ENCODE data around the gene OGFOD3.
"Not testable (repeated sequence)": the region's sequence is repeated elsewhere in the genome, so short reads cannot be mapped to it uniquely, and the experiment has no call there.

The OGFOD3 gene

DNA sequence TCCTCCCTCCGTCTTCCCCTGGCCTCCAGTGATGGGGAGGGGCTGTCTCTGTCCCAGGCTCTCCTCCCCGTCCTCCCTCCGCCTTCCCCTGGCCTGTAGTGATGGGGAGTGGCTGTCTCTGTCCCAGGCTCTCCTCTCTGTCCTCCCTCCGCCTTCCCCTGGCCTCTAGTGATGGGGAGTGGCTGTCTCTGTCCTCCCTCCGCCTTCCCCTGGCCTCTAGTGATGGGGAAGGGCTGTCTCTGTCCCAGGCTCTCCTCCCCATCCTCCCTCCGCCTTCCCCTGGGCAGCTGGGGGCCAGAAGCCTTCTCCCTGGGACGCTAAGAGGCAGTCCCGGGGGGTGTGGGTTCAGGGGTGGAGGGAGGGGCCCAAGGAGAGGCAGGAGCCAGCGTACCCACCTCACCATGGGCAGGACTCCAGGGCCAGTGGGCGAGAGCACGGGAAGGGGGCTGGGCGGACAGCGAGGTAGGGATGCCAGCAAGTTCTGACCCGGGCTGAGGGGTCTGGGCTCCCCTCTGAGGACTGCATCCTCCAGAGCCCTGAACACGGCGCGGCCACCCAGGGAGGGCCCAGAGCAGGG lies 32.0 kb downstream of the OGFOD3 start:
- DNase-seq, result no peak

DNA sequence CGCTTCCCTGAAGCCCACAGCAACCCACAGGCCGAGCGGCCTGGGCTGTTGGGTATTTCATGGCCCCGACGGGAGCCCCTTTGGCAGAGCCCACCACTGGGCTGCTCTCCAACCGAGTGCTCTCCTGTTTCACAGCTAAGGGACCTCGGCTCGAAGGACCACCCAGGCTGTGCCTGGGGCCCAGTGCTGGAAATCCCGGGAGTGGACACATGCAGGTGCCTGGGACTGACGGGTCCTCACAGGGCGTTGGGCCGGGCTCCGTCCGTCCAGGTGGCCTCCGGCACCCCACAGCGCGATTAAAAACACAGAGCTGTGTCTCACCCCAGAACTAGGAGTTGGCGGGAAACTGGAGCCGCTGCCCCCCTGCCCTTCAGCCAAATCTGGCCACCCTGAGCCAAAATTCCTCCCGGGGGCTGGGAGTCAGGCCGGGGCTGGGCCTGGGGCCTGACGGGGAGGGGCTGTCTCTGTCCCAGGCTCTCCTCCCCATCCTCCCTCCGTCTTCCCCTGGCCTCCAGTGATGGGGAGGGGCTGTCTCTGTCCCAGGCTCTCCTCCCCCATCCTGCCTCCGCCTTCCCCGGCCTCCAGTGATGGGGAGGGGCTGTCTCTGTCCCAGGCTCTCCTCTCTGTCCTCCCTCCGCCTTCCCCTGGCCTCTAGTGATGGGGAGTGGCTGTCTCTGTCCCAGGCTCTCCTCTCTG lies 32.7 kb downstream of the OGFOD3 start:
- no peak for DNase-seq

DNA sequence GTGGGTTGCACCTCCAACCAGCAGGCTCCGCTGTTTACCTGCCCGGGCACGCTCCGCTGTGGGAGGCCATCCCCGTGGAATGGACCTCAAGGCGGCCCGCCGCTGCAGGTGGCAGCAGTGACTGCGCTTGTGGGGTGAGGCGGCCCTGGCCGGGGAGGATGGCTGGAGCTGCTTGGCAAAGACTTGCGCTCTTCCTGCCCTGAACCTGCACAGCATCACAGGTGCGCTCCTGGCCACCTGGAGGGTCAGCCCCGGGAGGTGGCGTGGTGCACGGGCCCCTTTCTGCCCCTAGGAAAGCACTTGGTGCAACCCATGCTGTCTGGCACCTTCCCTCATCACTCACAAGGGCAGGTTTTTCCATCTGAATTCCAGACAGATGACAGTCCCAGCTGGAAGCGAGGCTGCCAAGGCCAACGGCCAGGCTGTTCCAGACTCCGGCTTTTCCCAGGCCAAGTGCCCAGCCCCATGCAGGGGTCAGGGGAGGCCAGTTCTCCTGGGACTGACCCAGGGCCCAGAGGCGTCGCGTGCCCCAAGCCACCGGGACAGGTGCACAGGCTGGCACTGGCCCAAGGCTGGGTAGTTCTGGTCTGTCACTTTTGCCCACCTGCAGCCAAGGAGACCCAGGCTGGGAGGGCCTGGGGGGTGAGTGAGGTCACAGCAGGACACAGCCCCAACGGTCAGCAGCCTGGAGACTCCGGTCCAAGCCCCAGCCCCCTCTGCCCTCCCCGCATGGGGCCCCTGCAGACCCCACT lies 33.5 kb downstream of the OGFOD3 start:
- peak; percentile 93 for DNase-seq

DNA sequence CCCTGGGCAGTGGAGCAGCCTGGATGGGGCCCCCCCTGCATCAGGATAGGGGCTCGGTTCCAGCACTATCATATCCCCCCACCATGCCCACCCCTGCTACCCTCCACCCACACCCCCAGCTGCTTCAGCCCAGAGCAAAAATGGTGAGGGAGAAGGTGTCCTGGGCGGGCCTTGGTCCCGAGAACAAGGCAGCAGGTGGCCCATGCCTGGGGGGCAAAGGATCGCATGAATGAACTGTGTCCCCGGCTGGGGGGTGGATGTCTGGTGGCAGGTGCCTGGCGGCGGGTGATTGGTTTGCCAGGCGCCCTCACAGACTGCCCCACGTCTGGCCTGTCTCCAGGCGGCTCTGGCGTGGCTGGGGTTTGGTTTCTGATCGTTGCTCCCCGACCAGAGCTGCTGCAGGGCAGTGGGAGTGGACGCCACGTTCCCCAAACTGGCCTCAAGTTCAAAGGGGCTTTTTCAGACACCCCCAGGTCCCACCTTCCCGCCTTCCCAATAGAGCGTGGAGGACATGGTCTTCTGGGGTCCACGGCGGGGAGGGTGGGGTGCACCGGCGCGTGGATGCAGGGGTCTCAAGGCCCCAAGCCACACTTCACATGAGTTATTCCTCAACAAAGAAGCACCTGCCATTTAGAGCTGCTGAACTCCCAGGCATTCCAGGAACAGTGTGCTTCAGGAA lies 34.2 kb downstream of the OGFOD3 start:
- peak; percentile 67 for DNase-seq

DNA sequence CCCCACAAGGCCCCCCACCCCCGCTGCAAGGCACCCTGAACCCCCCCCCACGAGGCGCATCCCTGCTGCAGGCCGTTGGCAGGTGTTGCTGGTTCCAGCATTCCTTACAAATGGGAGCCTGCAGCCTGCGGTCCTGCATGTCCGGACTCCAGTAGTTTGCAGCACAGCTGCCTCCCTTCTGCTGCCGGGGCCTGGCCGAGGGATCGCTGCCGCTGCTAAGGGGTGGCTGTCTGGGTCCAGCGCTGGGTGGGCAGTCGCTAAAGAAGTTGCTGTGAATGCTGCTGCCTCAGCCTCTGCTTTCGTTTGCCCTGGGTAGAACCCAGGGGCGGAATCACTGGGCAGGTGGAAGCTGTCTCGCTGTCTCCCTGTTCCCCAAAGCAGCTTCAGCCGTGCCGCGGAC lies 35.0 kb downstream of the OGFOD3 start:
- DNase-seq, result no peak

DNA sequence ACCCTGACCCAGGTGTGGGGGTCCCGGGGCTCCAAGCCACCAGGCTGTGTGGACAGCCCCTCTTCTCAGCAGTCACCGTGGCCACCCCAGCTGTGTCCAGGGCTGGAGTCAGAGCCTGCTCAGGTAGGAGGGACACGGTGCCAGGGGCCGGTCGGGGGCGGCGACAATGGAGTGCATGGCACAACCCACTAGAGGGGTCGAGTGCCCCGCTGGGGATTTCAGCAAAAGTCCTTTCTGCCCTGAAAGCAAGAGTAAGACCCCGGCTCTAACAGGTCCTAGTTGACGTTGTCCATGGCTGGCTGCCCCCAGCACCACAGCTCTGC lies 35.5 kb downstream of the OGFOD3 start:
- no peak for DNase-seq

DNA sequence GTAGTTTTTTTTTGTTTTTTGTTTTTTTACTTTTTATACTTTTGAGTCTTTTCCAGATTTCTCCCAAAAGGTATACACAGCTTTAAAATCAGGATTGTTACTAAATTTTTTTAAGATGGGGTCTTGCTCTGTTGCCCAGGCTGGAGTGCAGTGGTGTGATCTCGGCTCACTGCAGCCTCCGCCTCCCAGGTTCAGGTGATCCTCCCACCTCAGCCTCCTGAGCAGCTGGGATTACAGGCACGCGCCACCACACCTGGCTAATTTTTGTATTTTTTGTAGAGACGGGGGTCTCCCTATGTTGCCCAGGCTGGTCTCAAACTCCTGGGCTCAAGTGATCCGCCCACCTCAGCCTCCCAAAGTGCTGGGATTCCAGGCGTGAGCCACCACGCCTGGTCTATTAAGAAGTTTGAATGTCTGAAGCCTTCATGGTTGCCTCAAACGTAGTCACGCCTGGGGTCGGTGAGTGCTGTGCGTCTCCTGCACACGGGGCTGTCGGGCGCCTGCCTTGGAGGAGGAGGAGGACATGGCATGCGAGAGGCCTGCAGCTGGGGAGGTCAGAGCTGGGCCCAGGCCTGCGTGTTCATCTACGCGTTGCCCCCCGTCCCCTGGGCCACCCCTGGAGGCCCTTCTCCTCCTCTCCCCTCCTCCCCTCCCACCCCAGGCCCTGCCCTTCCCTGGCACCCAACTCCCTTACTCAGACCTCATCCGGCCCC lies 36.0 kb downstream of the OGFOD3 start:
- not testable (repeated sequence) for DNase-seq

DNA sequence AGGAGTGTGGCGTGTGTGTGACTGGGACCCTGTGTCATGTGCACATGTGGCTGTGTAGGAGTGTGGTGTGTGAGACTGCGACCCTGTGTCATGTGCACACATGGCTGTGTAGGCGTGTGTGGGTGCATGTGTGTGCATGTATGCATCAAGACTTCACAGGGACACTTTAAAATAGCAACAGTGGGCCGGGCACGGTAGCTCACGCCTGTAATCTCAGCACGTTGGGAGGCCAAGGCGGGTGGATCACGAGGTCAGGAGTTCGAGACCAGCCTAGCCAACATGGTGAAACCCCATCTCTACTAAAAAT lies 36.7 kb downstream of the OGFOD3 start:
- not testable (repeated sequence) for DNase-seq

DNA sequence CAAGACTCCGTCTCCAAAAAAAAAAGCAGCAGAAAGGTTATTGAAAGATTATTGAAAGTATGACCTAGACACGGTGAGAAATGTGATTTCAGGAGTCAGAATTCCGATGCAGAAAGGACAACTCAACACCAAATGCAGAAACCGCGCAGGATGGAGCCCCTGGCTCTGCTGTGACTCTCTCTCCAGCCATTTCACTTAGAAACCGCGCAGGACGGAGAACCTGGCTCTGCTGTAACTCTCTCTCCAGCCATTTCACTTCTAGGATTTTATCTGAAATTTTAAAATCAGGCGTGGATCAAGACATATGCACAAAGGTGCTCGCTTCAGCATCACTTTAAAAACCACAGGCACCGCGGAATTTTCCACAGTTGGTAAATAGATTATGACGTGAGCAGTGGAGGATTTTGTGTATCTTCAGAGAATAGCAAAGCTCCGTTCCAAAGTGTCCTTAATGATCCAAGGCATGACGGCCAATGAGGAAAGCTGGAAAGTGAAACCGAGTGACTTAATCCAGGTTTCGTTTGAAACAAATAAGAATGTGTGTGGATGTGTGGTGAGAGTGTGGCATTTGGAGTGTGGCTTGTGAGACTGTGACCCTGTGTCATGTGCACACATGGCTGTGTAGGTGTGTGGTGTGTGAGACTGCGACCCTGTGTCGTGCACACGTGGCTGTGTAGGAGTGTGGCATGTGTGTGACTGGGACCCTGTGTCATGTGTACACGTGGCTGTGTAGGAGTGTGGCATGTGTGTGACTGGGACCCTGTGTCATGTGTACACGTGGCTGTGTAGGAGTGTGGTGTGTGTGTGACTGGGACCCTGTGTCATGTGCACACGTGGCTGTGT lies 37.3 kb downstream of the OGFOD3 start:
- no peak for DNase-seq

DNA sequence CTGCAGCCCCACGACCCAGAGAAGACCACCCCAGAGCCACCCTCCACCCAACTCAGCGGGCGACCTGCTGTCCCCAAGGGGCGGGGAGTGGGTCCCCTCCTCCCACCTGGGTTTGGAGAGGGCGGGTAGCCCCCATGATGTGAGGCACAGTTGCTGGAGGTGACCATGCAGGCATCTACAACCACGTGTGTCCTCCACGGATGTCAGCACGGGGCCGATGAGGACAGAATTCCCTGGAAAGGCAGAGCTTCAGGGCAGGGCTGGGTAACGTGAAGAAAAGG lies 39.7 kb downstream of the OGFOD3 start:
- no peak for DNase-seq

DNA sequence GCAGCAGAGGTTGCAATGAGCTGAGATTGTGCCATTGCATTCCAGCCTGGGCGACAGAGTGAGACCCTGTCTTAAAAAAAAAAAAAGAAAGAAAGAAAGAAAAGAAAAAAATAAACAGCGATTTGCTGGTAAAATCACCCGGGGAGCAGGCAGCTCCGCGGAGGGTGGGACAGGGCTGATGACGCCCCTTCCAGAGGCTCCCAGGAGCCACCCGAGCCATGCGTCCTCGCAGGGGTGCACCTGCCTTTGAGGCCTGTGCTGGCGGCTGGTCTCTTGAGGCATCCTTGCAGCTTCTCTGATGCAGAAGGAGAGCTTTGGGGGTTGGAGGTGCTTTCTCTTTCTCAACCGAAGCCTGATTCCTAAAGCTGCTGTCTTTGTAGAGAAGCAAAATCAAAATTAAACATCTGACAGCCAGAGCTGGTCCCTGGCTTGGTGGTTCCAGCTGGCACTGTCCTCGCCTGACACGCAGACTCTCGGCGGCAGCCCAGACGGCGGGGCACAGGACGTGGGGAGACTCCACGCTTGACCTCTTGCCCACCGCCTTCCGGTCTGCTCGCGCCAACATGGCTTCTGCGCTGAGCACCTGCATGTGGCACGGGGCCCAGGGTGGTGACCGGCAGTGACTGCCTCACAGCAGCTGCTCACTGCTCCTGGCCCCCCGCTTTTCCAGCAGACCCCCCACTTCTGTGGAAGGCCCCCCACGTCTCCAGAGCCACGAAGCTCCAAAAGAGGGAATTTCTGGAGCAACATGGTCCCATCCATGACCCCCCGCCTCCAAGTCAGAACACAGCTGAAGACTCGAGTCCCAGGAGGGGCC lies 40.3 kb downstream of the OGFOD3 start:
- no peak for DNase-seq

DNA sequence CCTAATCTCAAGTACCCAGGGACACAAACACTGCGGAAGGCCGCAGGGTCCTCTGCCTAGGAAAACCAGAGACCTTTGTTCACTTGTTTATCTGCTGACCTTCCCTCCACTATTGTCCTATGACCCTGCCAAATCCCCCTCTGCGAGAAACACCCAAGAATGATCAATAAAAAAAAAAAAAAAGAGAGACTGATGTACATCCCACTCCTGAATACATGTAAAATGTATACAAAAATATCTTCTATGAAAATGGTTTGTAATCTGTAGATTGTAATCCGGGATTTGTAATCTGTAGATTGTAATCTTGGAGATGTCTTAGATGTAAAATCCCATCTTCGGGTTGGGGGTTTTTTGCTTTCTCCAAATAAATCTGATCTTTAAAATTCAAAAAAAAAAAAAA lies 41.1 kb downstream of the OGFOD3 start:
- DNase-seq, result not testable (repeated sequence)

DNA sequence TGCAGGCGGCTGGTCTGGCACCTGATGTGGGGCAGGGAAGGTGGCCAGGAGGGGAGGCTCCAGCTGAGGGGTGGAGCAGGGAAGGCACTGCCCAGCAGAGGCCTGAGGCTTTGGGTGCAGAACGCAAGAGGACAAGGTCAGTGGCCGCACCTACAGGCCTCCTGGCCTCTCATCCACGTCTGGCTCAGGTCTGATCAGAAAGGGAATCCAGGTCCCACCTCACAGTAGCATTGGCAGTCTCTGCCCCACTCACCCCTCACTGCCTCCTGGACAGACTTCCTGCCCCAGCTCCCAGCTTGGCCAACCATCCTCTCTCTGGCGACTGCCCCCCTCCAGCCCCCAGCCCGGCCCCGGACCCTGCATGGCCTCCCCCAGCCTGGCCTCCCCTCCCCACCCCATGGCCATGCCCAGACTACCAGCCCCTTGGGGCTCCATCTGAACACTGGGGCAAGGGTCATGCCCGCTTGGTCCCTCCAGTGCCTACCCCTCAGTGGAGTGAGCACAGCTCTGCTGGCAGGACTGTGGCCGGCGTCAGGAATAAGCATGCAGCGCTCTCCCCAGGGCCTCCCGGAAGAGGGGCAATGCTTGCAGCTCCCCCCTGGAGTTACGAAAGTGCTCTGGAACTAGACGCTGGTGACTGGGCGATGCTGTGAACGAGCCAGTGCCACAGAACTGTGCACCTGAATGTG lies 42.2 kb downstream of the OGFOD3 start:
- no peak for DNase-seq

DNA sequence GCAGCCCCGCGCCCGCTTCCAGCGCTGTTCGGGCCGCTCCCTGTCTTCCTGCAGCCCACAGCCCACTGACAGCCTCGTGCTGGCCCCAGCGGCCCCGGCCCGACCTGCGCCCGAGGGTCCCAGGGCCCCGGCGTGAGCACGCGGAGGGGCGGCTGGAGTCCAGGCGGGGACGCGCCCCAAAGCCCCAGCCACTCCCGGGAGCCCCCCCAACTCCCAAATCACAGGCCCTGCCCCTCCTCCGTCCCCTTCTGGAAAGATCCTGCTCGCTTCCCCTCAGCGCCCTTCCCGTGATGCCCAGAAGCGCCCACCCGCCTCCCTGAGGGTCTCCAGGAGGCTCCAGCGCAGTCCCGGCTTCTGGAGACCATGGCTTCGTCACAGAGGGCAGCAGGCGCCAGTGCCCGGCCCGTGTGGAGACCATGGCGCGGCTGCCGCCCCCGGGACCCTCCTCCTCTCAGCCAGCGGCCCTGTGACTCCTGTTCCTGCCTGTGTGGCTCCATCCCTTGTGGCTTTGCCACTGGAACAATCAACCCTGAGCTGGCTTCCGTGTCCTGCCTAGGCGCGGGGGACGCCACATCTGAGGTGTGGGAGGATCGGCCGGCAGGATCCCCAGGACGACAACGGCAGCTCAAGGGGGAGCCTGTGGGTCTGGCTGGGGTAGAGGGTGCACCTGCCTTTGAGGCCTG lies 42.9 kb downstream of the OGFOD3 start:
- no peak for DNase-seq

DNA sequence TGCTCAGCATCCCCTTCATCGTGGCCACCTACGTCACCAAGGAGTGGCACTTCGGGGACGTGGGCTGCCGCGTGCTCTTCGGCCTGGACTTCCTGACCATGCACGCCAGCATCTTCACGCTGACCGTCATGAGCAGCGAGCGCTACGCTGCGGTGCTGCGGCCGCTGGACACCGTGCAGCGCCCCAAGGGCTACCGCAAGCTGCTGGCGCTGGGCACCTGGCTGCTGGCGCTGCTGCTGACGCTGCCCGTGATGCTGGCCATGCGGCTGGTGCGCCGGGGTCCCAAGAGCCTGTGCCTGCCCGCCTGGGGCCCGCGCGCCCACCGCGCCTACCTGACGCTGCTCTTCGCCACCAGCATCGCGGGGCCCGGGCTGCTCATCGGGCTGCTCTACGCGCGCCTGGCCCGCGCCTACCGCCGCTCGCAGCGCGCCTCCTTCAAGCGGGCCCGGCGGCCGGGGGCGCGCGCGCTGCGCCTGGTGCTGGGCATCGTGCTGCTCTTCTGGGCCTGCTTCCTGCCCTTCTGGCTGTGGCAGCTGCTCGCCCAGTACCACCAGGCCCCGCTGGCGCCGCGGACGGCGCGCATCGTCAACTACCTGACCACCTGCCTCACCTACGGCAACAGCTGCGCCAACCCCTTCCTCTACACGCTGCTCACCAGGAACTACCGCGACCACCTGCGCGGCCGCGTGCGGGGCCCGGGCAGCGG lies 43.6 kb downstream of the OGFOD3 start:
- no peak for DNase-seq

DNA sequence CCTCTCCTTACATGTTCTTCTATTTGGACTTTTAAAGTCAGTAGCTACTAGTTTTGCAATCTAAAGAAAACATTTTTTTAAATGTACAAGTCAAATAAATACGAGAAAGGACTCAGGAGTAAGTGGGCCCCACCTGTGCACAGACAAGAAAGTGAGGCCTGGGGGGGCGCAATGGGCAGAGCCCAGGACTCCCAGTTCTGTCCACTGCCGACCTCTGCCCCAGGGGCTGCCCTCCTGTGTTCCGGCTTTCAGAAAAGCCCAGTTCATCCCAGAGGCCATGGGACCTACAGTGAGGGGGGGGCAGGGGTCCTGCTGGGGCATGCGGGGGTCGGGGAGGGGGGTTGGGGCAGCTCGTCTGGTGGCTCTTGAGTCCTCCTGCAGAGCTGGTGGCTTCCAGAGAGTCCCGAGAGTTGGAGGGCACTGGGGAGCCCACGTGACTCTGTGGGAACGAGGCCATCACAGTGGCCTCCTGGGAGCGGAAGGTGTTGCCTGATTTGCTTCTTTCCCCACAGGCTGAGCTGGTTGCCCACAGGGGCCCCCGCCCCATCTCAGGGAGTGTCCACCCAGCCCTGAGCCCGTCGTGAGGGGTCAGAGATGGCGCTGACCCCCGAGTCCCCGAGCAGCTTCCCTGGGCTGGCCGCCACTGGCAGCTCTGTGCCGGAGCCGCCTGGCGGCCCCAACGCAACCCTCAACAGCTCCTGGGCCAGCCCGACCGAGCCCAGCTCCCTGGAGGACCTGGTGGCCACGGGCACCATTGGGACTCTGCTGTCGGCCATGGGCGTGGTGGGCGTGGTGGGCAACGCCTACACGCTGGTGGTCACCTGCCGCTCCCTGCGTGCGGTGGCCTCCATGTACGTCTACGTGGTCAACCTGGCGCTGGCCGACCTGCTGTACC lies 44.4 kb downstream of the OGFOD3 start:
- DNase-seq, result no peak

DNA sequence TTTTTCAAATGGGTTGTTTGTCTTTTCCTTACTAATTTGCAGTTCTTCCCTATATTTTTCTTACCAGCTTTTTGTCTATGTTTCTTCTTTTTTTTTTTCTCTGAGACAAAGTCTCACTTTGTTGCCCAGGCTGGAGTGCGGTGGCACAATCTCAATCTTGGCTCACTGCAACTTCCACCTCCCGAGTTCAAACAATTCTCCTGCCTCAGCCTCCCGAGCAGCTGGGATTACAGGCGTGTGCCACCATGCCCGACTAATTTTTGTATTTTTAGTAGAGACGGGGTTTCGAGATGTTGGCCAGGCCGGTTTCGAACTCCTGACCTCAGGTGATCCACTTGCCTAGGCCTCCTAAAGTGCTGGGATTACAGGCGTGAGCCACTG lies 45.3 kb downstream of the OGFOD3 start:
- DNase-seq, result not testable (repeated sequence)

DNA sequence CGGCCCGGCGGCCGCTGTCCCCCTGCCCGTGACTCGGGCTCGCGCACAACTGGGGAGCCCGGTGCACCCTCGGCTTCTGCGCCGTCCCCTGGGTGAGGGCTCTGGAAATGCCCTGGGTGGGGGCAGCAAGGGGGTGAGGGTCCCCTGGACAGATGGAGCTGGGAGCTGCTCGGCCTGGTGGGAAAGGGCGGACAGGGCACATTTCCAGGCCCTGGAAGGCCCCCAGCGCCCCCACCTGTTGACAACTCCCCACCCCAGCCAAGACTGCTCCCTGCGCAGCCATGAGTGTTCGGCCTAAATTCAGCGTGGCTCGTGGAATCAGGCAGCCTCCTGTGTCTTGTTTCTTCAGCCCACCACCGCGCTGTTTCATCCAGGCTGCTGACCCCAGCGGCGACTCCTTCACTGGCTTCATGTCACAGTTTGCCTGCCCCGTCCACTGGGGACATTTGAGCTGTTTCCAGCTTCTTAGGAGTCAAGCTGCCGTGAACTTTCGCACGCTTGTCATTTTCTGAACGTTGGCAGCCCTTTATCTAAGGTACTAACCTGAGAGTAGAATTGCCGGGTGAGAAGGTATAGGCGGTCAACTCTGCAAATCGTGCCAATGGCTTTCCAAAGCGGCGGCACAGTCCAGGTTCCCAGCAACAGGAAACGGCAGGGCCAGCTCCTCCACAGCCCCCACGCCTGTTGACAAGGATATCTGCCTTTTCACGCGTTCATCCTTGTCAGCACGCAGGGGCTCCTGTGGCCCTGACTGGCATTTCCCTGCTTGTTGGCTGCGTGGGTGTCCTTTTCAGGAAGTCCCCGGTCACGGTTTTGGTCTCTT lies 45.9 kb downstream of the OGFOD3 start:
- no peak for DNase-seq
